ENCODE data around the gene HSPA1L.
"Not testable (repeated sequence)": the region's sequence is repeated elsewhere in the genome, so short reads cannot be mapped to it uniquely, and the experiment has no call there.

The HSPA1L gene

DNA sequence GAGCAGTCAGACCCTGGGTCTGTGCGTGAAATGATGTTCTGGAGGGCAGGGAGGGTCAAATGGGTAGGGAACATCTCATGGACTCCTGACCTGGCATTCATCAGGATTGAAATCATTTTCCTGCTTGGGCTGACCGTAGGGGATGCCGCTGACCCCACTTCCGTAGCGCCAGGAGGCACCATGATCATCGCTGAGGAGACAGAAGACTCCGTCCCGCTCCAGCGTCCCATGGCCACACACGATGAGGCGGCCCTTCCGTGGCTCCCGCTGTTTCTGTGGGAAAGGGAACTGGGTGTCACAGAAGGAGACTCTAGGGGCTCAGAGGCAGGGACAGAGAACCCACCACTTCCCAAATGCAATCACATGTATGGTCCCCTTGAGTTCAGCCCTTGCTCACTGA, 45.3 kb upstream of the HSPA1L start:
- H3K36me3 ChIP-seq (ENCODE audit: insufficient read depth, low read length): peaks cover 31% of the 10 kb centered on the region
- H3K9me3 ChIP-seq (ENCODE audit: low read length): no peaks in the 10 kb centered on the region
- no peak overlapping the region for H3K4me3 ChIP-seq (ENCODE audit: low read depth, low read length, poor library complexity, severe bottlenecking)
- H3K4me2 ChIP-seq (ENCODE audit: low read length): no peak overlapping the region
- no peaks in the 10 kb centered on the region for H3F3A ChIP-seq (ENCODE audit: insufficient read depth, low read length)
- no peak overlapping the region for H3K9ac ChIP-seq (ENCODE audit: low read length)
- no peak overlapping the region for H3K27ac ChIP-seq (ENCODE audit: low read depth, low read length, poor library complexity, severe bottlenecking)
- H2AFZ ChIP-seq (ENCODE audit: low read length): no peak overlapping the region
- peaks cover 26% of the 10 kb centered on the region for H3K4me1 ChIP-seq (ENCODE audit: insufficient read depth, low read length, severe bottlenecking)
- no peaks in the 10 kb centered on the region for H3K27me3 ChIP-seq (ENCODE audit: insufficient read depth, low read length)
- TF ChIP-seq CTCF (IDR thresholded peaks at IDR 0.05; ENCODE audit: low read length): no peak
- TF ChIP-seq EZH2 (IDR thresholded peaks at IDR 0.05; ENCODE audit: borderline replicate concordance, low read length): no peak
- H3K9me2 ChIP-seq (ENCODE audit: low read depth, low read length): no peaks in the 10 kb centered on the region
- H3K79me2 ChIP-seq (ENCODE audit: insufficient read depth, low read length): no peaks in the 10 kb centered on the region
- no peaks in the 10 kb centered on the region for H4K20me1 ChIP-seq (ENCODE audit: insufficient read depth, low read length)

DNA sequence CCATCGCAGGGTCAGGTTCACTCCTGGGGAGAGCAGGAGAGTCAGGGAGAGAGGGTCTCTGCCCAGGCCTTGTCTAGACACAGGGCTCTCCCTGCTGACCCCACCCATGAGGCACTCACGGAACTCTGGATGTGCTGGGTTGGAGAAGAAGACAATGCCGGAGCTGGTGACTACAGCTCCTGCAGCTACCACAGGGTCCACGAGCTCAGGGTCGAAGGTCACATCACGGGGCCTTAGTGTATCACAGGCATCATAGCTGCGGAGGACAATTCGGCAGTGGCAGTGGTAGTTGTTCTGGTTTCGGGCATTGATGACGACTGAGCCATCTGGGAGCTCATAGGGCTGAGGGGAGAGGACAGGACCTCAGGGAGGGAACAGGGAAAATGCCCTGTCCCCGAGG, 44.8 kb upstream of the HSPA1L start:
- no peaks in the 10 kb centered on the region for H4K20me1 ChIP-seq (ENCODE audit: insufficient read depth, low read length)
- no peaks in the 10 kb centered on the region for H3K9me2 ChIP-seq (ENCODE audit: low read depth, low read length)
- no peaks in the 10 kb centered on the region for H3K27me3 ChIP-seq (ENCODE audit: insufficient read depth, low read length)
- no peak overlapping the region for H3K9ac ChIP-seq (ENCODE audit: low read length)
- peaks cover 26% of the 10 kb centered on the region for H3K4me1 ChIP-seq (ENCODE audit: insufficient read depth, low read length, severe bottlenecking)
- no peaks in the 10 kb centered on the region for H3K79me2 ChIP-seq (ENCODE audit: insufficient read depth, low read length)
- H2AFZ ChIP-seq (ENCODE audit: low read length): no peak overlapping the region
- no peaks in the 10 kb centered on the region for H3K9me3 ChIP-seq (ENCODE audit: low read length)
- H3K27ac ChIP-seq (ENCODE audit: low read depth, low read length, poor library complexity, severe bottlenecking): no peak overlapping the region
- no peak overlapping the region for H3K4me2 ChIP-seq (ENCODE audit: low read length)
- TF ChIP-seq EZH2 (IDR thresholded peaks at IDR 0.05; ENCODE audit: borderline replicate concordance, low read length) (no peak), CTCF (IDR thresholded peaks at IDR 0.05; ENCODE audit: low read length) (no peak)
- H3K36me3 ChIP-seq (ENCODE audit: insufficient read depth, low read length): peaks cover 31% of the 10 kb centered on the region
- H3K4me3 ChIP-seq (ENCODE audit: low read depth, low read length, poor library complexity, severe bottlenecking): no peak overlapping the region
- no peaks in the 10 kb centered on the region for H3F3A ChIP-seq (ENCODE audit: insufficient read depth, low read length)

DNA sequence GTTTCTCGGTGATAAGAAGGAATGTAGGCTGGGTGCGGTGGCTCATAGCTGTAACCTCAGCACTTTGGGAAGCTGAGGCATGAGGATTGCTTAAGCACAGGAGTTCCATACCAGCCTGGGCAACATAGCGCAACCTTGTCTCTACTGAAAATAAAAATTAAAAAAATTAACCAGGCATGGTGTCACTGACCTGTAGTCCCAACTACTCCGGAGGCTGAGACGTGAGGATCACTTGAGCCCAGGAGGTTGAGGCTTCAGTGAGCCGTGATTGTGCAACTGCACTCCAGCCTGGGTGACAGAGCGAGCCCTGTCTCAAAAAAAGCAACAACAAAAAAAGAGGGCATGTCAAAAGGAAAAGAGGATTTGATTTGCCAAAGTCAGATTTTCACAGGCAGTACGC, 43.6 kb upstream of the HSPA1L start:
- peaks cover 16% of the 10 kb centered on the region for H3K4me1 ChIP-seq (ENCODE audit: insufficient read depth, low read length, severe bottlenecking)
- H4K20me1 ChIP-seq (ENCODE audit: insufficient read depth, low read length): no peaks in the 10 kb centered on the region
- H3K36me3 ChIP-seq (ENCODE audit: insufficient read depth, low read length): peaks cover 31% of the 10 kb centered on the region
- no peaks in the 10 kb centered on the region for H3K9me3 ChIP-seq (ENCODE audit: low read length)
- no peak overlapping the region for H3K27ac ChIP-seq (ENCODE audit: low read depth, low read length, poor library complexity, severe bottlenecking)
- no peak overlapping the region for H2AFZ ChIP-seq (ENCODE audit: low read length)
- H3K27me3 ChIP-seq (ENCODE audit: insufficient read depth, low read length): no peaks in the 10 kb centered on the region
- H3K4me3 ChIP-seq (ENCODE audit: low read depth, low read length, poor library complexity, severe bottlenecking): no peak overlapping the region
- no peaks in the 10 kb centered on the region for H3F3A ChIP-seq (ENCODE audit: insufficient read depth, low read length)
- H3K4me2 ChIP-seq (ENCODE audit: low read length): no peak overlapping the region
- H3K79me2 ChIP-seq (ENCODE audit: insufficient read depth, low read length): no peaks in the 10 kb centered on the region
- no peaks in the 10 kb centered on the region for H3K9me2 ChIP-seq (ENCODE audit: low read depth, low read length)
- no peak overlapping the region for H3K9ac ChIP-seq (ENCODE audit: low read length)
- TF ChIP-seq EZH2 (IDR thresholded peaks at IDR 0.05; ENCODE audit: borderline replicate concordance, low read length) (no peak), CTCF (IDR thresholded peaks at IDR 0.05; ENCODE audit: low read length) (no peak)

GRCh38 chr6:31857774-31858173, 42.7 kb upstream of the HSPA1L start:
- H3F3A ChIP-seq (ENCODE audit: insufficient read depth, low read length); H2AFZ ChIP-seq (ENCODE audit: low read length); H3K4me2 ChIP-seq (ENCODE audit: low read length); H3K9ac ChIP-seq (ENCODE audit: low read length); H3K4me3 ChIP-seq (ENCODE audit: low read depth, low read length, poor library complexity, severe bottlenecking); H3K79me2 ChIP-seq (ENCODE audit: insufficient read depth, low read length); H3K9me2 ChIP-seq (ENCODE audit: low read depth, low read length); H3K27me3 ChIP-seq (ENCODE audit: insufficient read depth, low read length); H3K9me3 ChIP-seq (ENCODE audit: low read length); H4K20me1 ChIP-seq (ENCODE audit: insufficient read depth, low read length); H3K27ac ChIP-seq (ENCODE audit: low read depth, low read length, poor library complexity, severe bottlenecking): not testable (repeated sequence)
- Histone ChIP-seq H3K36me3 (ENCODE audit: insufficient read depth, low read length) (peaks cover 31% of the 10 kb centered on the region), H3K4me1 (ENCODE audit: insufficient read depth, low read length, severe bottlenecking) (peaks cover 10% of the 10 kb centered on the region)

DNA sequence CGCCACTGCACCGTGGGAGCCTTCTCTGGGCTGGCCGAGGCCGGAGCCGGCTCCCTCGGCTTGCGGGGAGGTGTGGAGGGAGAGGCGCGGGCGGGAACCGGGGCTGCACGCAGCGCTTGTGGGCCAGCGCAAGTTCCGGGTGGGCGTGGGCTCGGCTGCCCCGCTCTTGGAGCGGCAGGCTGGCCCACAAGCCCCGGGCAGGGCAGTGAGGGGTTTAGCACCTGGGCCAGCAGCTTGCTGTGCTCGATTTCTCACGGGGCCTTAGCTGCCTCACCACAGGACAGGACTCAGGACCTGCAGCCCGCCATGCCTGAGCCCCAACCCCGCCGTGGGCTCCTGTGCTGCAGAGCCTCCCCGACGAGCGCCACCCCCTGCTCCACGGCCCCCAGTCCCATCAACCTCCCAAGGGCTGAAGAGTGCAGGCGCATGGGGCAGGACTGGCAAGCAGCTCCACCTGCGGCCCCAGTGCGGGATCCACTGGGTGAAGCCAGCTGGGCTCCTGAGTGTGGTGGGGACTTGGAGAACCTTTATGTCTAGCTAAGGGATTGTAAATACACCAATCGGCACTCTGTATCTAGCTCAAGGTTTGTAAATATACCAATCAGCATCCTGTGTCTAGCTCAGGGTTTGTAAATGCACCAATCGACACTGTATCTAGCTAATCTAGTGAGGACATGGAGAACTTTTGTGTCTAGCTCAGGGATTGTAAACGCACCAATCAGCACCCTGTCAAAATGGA, 37.1 kb upstream of the HSPA1L start:
- H3K9me2 ChIP-seq (ENCODE audit: low read depth, low read length); H3K36me3 ChIP-seq (ENCODE audit: insufficient read depth, low read length); H3F3A ChIP-seq (ENCODE audit: insufficient read depth, low read length); H3K79me2 ChIP-seq (ENCODE audit: insufficient read depth, low read length); H3K27ac ChIP-seq (ENCODE audit: low read depth, low read length, poor library complexity, severe bottlenecking); H3K4me2 ChIP-seq (ENCODE audit: low read length); H4K20me1 ChIP-seq (ENCODE audit: insufficient read depth, low read length); H3K4me3 ChIP-seq (ENCODE audit: low read depth, low read length, poor library complexity, severe bottlenecking); H3K9ac ChIP-seq (ENCODE audit: low read length); H2AFZ ChIP-seq (ENCODE audit: low read length); H3K9me3 ChIP-seq (ENCODE audit: low read length); H3K27me3 ChIP-seq (ENCODE audit: insufficient read depth, low read length); H3K4me1 ChIP-seq (ENCODE audit: insufficient read depth, low read length, severe bottlenecking): not testable (repeated sequence)
